Measurements from ENCODE around the gene AOPEP.

DNA sequence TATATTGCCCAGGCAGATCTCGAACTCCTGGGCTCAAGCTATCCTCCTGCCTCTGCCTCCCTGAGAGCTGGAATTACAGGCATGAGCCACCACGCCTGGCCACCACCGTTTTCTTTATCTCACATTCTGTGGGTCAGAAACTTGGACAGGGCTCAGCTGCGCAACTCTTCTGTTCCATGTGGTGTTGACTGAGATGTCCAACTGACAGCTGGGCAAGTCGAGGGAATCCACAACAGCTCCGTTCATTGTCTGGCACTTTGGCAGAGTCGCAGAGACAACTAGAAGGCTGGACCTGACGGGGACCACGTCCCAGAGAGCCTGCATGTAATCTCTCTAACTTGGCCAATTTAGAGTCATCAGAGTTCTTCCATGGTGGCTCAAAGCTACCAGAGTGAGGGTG, 36.2 kb upstream of the AOPEP start:
- TF ChIP-seq CTCF (IDR thresholded peaks at IDR 0.05 in 8 of 11, conservative IDR thresholded peaks at IDR 0.05 in 3 of 11) (no peak), POLR2A (IDR thresholded peaks at IDR 0.05) (no peak)

Data from spleen (tissue), 7 donors.